DMS153 treated with DMSO at 0.1 percent for 48 hours (cell line): ENCODE results near the gene RIMBP2.

Experiments
- DNase-seq: peaks from one replicate; lab custom pipeline; 2025; ENCODE audit not compliant: unreplicated experiment; lab: John Stamatoyannopoulos, UW

Gene RIMBP2

DNA sequence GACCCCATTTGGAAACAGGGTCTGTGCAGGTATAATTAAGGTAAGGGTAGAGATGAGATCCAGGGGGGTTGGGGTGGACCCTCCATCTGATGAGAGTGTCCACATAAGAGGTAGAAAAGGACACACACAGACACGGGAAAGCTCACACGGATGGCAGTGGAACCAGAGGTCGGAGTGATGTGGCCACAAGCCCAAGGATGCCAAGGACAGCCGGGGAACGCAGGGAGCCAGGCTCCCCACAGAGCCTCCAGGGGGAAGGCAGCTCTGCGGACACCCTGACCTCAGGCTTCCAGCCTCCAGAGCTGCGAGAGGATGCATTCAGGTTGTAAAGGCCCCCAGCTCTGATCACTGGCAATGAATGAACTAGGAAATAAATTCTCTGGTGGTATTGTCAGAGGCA lies 33.0 kb downstream of the RIMBP2 start:
- no peak for DNase-seq

DNA sequence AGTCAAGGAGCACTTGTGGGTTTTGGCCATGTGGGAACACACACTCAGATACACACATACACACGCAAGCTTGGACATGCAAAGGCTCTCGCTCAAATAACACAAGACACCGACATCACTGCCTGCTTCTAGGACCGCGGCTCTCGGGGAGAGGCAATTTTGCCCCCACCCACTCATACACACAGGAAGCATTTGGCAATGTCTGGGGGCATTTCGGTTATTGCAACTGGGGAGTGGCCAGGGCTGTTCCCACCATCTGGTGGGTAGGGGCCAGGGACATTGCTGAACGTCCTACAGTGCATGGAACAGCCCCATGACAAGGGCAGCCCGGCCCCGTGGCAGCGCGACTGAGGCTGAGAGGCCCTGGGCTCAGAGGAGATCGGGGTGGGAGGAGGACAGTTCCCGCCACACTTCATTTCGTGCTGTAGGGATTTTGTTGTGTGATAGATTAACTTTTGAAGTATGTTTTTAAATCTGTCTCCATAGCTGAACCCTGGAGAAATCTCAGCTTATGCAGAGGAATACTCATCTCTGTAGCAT lies 35.6 kb downstream of the RIMBP2 start:
- no peak for DNase-seq

DNA sequence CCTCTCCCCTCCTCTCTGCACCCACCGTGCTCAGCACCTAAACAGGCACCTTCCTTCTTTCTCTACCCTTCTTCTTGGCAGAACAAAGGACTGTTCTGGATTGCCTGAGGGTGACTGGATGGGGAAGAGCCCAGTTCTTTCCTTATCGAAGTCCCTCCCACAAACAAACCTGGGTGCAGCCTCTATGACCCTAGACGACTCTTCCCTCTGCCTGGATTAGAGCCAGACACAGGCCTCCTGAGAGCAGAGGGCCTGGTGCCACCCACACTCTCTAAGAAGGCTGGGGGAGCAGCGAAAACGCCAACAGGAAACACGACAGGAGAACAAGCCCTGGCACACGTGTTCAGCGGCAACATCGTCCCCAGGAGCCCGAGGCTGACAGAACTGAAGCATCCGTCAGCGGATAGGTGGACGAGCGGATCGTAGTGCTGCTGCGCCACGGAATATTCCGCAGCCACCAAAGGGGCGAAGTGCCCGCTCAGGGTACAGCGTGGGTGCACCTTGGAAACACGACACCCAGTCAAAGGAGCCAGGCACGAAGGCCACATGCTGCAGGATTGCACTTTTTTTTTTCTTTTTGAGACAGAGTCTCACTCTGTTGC lies 38.0 kb downstream of the RIMBP2 start:
- peak; percentile 70 for DNase-seq

DNA sequence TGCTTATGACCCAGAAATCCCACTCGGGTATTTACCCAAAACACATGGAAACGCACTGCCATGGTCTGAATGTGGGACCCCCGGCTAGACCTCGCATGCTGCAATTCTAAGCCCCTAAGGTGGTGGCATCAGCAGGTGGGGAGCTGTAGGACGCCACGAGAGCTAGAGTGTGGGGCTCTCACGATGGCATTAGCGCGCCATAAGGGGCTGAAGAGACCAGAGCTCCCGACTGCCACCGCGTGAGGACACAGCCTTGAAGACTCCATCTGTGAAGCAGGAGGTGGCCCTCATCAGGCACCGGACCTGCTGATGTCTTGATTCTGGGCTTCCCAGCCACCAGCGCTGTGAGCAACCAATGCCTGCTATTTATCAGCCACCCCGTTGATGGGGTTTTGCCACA lies 40.3 kb downstream of the RIMBP2 start:
- DNase-seq, result no peak

DNA sequence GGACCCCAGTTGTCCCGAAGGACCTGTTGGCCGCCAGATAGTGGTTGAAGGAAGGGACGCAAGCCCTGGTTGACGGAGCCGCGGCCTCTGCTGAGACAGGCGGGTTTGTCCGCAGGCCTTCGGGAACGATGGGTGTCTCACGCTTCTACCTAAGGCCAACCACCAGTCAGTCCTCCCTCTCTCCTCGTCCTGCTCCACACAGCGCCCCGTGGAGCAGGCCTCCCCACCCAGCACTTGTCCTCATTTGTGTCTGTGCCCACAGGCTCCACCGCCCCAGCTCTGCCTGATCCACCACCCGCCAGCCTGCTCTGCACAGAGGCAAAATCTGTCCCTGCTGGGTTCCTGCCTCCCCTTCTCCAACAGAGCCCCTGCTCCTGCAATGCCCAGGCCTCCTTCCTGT lies 41.0 kb downstream of the RIMBP2 start:
- no peak for DNase-seq

DNA sequence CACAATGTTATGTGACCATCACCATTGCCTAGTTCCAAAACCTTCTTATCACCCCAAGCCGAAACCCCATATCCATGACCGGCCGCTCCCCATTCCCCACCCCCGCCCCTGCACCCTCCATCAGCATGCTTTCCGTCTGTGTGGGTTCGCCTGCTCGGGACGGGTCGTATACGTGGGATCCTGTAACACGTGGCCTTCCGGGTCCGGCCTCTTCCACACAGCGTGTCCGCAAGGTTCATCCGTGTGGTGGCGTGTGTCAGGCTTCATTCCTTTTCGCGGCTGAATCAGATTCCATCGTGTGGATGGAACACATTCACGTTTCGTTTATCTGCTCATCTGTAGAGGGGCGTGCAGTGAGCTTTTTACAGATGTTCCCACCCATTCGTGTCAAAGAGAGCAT lies 41.4 kb downstream of the RIMBP2 start:
- DNase-seq, result no peak

DNA sequence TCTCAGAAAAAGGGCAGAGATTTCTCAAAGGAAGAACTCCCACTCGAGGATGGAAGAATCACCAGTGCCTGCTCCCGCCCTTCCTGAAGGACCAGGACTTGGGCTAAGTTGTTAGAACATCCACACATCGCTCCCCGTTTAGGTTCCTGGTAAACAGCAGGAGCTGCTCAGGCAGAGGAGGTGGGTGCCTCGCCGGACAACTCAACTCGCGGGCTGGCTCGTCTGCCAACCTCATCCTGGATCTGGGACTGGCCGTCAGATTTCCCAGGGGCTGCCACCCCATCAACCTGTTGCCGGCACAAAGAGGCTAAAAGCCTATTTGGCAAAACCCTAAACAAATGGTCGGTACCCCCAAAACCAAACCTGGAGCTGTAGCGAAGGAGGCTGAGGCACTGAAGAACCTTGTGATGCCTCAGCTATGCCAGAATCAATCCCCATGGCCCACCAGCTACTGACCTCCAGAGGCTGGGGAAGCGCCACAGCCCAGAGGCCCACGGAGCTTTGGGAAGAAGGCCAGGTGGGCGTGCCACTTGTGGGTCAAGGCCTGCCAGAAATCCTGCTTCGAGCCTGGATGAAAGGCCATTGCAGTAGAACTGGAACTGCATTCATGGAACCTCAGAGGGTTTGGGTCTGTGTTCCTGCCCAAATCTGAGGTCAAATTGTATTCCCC lies 42.9 kb downstream of the RIMBP2 start:
- DNase-seq, result no peak

DNA sequence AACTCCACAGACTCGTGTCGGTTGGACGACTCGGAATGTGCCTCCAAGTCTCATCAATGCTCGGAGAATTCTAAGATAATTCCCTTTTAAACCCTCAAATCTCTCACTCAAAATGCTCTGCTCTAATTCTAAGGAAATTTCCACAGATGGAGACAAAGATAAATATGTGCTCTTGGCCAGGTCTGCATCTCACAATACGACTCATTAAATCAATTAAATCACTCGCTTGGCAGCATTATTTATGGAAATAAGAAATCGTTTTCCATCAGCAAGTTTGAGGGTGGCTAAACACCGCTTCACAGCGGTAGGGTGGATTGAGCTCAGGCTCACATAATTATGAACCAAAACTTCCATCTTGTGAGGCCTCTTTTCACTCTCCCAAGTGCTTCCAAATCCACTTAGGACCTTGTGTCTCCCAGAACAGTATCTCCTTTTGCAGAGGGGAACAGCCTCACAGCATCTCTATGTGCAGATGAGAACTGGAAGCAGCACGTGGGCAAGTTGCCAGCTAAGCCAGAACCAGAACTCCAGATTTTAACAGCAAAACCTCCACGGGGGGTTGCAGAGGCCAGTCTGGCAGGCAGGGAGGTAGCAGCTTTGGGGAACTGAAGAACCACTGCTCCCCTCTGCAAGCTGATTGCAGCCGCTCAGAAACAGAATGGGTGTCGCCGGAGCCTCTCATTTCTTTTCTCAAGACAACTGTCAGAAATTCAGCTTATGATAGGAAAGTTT lies 43.8 kb downstream of the RIMBP2 start:
- no peak for DNase-seq

DNA sequence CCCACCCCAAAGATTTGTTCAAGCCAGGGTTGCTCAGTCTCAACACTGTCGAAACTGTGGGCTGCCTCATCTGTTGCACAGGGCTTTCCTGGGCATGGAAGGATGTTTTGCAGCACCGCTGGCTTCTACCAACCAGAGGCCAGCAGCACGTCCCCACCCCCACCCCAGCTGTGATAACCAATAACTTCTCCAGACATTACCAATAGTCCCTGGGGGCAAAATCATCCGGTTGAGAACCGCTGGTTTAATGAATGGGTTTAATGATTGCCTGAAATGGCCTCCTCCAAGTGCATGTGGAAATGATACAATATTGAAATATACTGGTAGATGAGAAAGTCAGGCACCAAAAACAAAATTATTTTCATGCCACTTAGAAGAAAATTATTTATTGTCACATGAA lies 44.5 kb downstream of the RIMBP2 start:
- no peak for DNase-seq

DNA sequence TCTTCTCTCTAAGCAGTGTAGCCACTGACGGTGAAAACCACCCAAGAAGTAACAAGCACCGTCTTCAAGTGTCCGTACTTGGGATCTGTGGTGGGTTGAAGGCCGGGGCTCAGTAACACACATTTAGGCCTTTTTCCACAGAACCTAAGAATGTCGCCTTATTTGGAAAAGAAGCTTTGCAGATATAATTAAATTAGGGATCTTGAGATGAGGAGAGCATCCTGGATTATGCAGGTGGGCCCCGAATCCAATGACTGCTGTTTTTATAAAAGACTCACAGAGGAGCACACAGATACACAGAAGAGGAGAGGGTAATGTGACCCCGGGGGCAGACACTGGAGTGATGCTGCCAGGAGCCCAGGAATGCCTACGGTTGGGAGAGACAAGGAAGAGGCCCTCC lies 46.3 kb downstream of the RIMBP2 start:
- no peak for DNase-seq

DNA sequence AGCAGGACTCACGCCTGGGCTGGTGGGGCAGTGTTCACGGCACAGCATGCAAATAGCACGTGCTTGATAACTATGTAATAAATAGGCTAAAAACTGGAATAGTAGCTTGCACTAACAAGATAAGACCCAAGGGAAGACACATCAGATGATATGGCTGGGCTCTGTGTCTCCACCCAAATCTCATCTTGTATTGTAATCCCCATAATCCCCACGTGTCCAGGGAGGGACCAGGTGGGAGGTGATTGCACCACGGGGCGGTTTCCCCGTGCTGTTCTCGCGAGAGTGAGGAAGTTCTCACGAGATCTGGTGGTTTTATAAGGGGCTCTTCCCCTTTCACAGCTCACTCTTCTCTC lies 46.9 kb downstream of the RIMBP2 start:
- no peak for DNase-seq

DNA sequence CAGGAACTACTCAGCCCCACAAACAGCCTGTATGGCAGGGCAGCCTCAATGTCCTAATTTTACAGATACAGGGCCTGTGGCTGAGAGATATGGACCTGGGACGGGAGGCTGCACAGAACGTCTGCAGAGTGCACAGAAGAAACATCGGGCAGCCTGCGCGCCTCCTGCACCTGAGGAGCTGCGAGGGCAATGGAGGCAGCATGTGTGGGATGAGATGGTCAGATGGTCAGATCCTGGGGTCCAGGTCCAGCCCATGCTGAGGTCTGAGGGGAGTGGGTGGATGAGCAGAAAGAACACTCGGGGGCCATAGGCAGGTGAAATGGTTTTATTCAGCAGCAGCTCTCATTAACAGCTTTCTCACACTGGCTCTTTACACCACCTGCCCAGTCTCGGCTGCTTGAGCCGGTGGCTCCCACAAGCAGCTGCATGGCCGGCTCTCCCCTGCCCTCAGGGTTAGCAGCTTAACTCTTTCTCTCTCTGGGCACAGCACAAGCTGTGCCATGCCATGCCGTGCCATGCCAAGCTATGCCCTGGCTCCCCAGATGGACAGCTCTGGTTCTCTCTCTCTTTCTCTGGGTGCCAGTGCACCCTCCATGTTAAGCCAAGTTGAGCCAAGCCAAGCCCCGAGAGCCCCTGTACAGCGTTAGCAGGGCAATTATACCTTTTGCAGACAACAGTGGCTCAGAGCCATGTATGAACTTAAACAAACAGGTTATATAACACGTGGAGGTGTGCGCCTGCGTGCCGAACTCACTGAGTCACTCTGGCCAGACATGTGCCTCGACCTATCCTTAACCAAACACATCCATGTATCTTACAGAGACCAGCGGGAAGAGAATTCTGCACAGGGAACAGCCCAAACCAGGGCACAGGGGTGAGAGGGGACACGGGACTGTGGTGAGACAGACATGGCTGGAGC lies 47.6 kb downstream of the RIMBP2 start:
- no peak for DNase-seq

DNA sequence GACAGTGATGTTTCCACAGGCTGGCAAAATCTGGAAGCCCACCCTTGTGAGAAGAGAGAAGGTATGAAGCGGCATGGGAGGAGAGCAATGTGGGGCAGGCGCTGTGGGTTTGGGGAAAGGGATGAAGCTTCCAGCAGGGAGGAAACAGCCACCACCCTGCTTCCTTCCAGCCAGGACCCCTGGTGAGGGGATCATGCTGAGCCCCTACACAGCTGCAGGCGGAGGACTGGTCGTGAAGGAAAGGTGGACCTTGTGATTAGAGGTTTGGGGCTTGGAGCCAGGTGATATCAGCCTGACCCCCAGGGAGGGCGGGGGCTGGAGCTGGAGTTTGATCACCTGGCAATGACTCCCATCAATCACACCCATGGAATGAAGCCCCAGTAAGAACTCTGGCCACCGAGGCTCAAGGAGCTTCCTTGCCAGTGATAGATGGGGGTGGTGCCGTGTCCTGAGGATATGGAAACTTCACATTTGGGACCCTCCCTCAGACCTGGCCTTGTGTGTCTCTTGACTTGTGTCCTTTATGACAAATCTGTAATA lies 48.6 kb downstream of the RIMBP2 start:
- no peak for DNase-seq

DNA sequence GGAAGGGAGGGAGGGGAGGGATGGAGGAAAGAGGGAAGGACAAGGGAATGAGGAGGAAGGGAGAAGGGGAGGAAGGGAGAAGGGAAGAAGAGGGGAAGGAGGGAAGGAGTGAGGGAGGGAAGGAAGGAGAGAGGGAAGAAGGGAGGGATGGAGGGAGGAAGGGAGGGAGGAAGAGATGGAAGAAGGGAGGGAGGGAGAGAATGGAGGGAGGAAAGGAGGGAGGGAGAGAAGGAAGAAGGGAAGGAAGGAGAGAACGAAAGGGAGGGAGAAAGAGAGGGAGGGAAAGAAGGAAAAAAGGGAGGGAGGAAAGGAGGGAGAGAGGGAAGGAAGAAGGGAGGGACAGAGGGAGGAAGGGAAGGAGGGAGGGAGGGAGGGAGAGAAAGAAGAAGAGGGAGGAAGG lies 49.5 kb downstream of the RIMBP2 start:
- DNase-seq, result no peak

DNA sequence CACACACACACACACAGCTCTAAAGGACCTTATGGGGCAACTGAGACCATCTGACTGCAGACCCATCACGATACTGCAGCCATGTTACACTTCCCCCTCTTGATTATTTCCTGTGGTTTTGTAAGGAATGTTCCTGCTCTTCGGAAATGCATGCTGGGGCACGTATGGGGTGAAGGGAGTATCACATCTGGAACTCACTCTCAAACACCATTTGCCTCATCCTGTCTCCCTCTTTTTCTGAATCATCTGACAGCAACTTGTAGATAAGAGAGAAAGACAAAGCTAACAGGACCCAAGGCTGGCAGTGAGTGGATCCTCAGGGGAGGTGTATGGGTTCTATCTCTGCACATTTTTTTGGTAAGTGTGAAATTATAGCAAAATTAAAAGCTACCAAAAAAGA lies 50.3 kb downstream of the RIMBP2 start:
- no peak for DNase-seq

DNA sequence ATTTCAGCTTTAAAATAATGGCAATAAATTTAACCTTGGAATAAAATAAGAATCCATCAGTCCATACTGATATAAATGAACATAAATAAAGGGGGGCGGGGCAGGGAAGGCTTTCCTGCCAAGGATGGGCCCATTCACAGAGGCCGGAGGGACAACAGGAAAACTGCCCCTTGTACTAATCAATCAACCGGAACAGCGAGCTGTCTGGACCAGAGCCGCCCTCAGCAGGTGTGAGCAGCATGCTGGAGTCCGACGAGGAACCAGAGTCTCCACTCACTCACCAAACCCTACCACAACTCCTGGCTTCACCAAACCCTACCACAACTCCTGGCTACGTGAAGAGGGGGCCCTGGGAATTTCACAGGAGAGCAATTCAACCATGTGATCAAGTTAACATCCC lies 51.3 kb downstream of the RIMBP2 start:
- DNase-seq, result no peak

DNA sequence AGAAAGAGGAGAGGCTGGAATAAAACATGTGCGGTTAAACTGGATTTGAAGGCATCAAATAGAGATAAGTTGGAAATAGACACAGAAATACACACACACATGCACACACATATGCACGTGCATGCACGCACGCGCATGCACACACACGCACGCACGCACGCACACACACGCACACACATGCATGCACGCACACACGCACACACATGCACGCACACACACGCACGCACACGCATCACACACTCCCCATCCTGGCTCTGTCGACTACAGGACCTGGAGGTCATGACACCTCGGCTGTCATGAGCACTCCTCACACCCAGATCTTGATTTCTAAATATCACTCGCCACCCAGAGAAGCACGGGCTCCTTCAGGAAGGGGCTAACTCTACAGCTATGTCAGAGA lies 51.8 kb downstream of the RIMBP2 start:
- no peak for DNase-seq

DNA sequence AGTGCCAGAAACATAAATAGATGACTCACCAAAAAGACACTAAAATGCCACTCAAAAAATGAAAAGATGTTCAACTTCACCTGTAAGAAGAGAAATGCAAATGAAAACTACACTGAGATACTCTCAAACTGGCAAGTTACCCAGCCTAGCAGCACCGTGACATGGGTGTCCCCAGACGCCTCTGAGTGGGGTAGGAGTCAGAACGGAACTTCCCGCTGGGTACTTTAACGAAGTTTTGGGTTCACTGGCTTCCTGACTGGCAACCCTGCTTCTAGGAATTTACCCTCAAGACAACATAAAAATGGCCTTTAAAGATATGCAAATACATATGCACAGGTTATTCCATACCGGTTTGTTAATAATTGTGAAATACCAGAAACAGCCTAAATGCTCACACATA lies 52.6 kb downstream of the RIMBP2 start:
- no peak for DNase-seq

DNA sequence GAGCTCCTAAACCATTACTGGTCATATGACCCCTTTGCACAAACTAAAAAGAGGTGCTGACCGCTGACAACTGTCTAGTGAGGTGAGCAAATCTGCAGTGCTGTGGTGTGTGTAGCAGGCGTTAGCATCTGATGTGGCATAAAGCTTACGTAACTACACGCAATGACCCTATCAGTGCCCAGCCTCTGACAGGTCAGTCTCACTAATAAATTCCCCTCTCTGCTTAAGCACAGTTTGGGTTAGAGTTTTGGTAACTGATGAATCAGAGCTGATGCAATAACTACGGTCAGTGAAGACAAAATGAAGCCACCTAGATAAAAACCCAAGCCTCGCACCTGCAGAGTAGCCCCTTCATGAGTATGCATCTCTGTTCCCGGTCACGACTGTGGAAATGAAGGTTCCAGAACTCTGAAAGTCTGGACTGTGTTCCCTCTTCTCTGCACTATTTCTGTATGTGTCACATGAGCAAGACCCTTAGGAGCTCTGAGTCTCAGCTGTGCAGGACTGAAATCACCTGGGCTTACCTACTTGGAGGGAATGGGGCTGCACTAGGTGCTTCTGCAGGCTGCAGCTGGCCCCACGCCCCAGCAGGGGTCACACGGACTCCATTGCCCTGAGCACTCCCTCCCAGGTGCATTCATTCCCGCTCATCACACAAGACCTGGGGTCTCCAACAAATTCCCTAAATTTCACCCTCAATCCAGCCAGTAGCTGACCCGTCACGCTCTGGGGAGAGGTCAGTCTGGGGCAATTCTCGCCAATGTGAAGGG lies 54.4 kb downstream of the RIMBP2 start:
- no peak for DNase-seq

DNA sequence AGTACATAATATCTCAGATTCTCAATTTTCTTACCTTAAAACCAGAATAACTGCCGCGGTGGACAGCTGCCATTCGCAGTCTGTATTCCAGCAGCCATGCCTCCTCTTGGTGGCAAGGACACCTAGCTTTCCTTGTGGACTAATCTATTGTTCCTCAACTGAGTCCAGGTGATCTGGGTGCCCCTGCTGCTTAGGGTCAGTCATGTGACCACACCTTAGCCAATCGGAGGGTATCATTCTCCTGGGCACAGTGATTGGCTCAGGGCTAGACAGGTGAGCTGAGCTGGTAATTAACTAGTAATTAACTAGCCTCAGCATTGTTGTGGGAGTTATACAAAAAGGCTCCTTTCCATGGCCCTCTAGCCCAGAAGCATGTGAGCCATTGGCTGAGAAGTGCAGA lies 55.0 kb downstream of the RIMBP2 start:
- no peak for DNase-seq
